ENCODE measurements around the gene LRMDA. TPM values are rescaled to one million over a fixed set of nuclear protein-coding genes. Genes with fewer than 3 reads are reported as not detected.
A peak's percentile ranks its signal among the peaks of the same experiment; 100 is the strongest.

Gene LRMDA
- total RNA-seq, 3 donors from 2014 or later, result 8.3 to 17.1 (median 11.1) TPM

GRCh38 chr10:75399461-75400162 is 31.8 kb upstream of the LRMDA start:
- no peaks in the 10 kb centered on the region for H3K36me3 ChIP-seq
- TF ChIP-seq POLR2A (IDR thresholded peaks at IDR 0.05) (no peak), CTCF (IDR thresholded peaks at IDR 0.05) (peak in 1 of 3 donors; percentile 23)
- H3K27me3 ChIP-seq, result peaks cover 0 to 14% of the 10 kb centered on the region in 2 donors
- intact Hi-C loops (cut with DNase I; ENCODE audit: low total_unique reads), result loop anchor here (5.0 kb wide), 1 partner anchor 633 kb away; no protein-coding TSS in a partner anchor
- peaks cover 0 to 2% of the 10 kb centered on the region in 2 donors for H3K4me1 ChIP-seq
- peak overlapping the region; percentile 94 for H3K27ac ChIP-seq
- peak; percentile 63 to 82 for DNase-seq (ENCODE audit: low spot score in 2 of 2)
- no peaks in the 10 kb centered on the region for H3K9me3 ChIP-seq
- H3K4me3 ChIP-seq, result peak overlapping the region; percentile 80 to 82 (median 81)

GRCh38 chr10:75400163-75400770 is 31.2 kb upstream of the LRMDA start:
- Histone ChIP-seq H3K36me3 (no peaks in the 10 kb centered on the region), H3K27ac (peak overlapping the region; percentile 94), H3K27me3 (peaks cover 0 to 15% of the 10 kb centered on the region in 2 donors), H3K4me1 (peaks cover 0 to 2% of the 10 kb centered on the region in 2 donors), H3K9me3 (no peaks in the 10 kb centered on the region), H3K4me3 (peak overlapping the region; percentile 80 to 82 (median 81))
- no peak for TF ChIP-seq CTCF (IDR thresholded peaks at IDR 0.05)
- TF ChIP-seq POLR2A (IDR thresholded peaks at IDR 0.05), result no peak
- TF ChIP-seq POLR2AphosphoS5 (IDR thresholded peaks at IDR 0.05), result no peak
- DNase-seq (ENCODE audit: low spot score in 2 of 2), result peak; percentile 29 to 55
- intact Hi-C loops (cut with DNase I; ENCODE audit: low total_unique reads), result no loop called here

GRCh38 chr10:75400771-75401568 is 30.5 kb upstream of the LRMDA start:
- intact Hi-C loops (cut with DNase I; ENCODE audit: low total_unique reads), result no loop called here
- Histone ChIP-seq H3K4me3 (peak overlapping the region; percentile 80 to 82 (median 81)), H3K27ac (peak overlapping the region; percentile 94), H3K4me1 (peaks cover 0 to 2% of the 10 kb centered on the region in 2 donors), H3K27me3 (peaks cover 0 to 15% of the 10 kb centered on the region in 2 donors), H3K36me3 (no peaks in the 10 kb centered on the region), H3K9me3 (no peaks in the 10 kb centered on the region)
- TF ChIP-seq POLR2AphosphoS5 (IDR thresholded peaks at IDR 0.05) (no peak), CTCF (IDR thresholded peaks at IDR 0.05) (no peak), POLR2A (IDR thresholded peaks at IDR 0.05) (no peak)
- DNase-seq (ENCODE audit: low spot score in 2 of 2), result peak; percentile 56 to 57

- Histone ChIP-seq H3K4me1 (peaks cover 0 to 2% of the 10 kb centered on the region in 2 donors), H3K27me3 (peaks cover 0 to 10% of the 10 kb centered on the region in 2 donors), H3K27ac (peak within 1 kb of the TSS; percentile 94), H3K36me3 (no peaks in the 10 kb centered on the region), H3K9me3 (no peaks in the 10 kb centered on the region), H3K4me3 (peak within 1 kb of the TSS; percentile 80 to 82 (median 81))
- peak; percentile 94 to 97 for DNase-seq (ENCODE audit: low spot score in 2 of 2)
- intact Hi-C loops (cut with DNase I; ENCODE audit: low total_unique reads), result no loop called here
- TF ChIP-seq CTCF (IDR thresholded peaks at IDR 0.05) (peak; percentile 44 to 66 (median 49)), POLR2AphosphoS5 (IDR thresholded peaks at IDR 0.05) (peak; percentile 79 to 91 (median 86)), POLR2A (IDR thresholded peaks at IDR 0.05) (peak; percentile 57)
Observed at GRCh38 chr10:75401569-75402485, 29.6 kb upstream of the LRMDA start, which contains the start of gene ZNF503. TSS of gene ZNF503 (minus strand) at chr10:75401764. CDS start at chr10:75401419, 345 bp downstream.
